ENCODE measurements around the gene MRPL9. TPM values are rescaled to one million over a fixed set of nuclear protein-coding genes. Genes with fewer than 3 reads are reported as not detected.
A peak's percentile ranks its signal among the peaks of the same experiment; 100 is the strongest.

The MRPL9 gene
- total RNA-seq, 1 experiment from 2014 or later: 122 TPM

GRCh38 chr1:151809290-151809984 lies 46.1 kb upstream of the MRPL9 start:
- intact Hi-C loops (cut with micrococcal nuclease; ENCODE audit: unreplicated experiment): no loop called here
- no peak for TF ChIP-seq CTCF (IDR thresholded peaks at IDR 0.05; ENCODE audit: insufficient read depth in 1 of 2, low read depth in 1 of 2, low read length in 1 of 2, severe bottlenecking in 1 of 2, unreplicated experiment in 1 of 2)
- no TSS peak for BruUV-seq (replicated peaks)
- no peaks in the 10 kb centered on the region for H3K4me1 ChIP-seq
- no peaks in the 10 kb centered on the region for H3K36me3 Mint-ChIP-seq (ENCODE audit: insufficient read depth, unreplicated experiment)
- no peak overlapping the region for H3K4me3 ChIP-seq (ENCODE audit: low read depth, low read length)
- H3K9me3 Mint-ChIP-seq (ENCODE audit: unreplicated experiment): no peaks in the 10 kb centered on the region
- no peak for DNase-seq
- H3K4me1 Mint-ChIP-seq (ENCODE audit: low read depth, unreplicated experiment): peaks cover 10% of the 10 kb centered on the region
- ChIA-PET POLR2A (no interaction called here), CTCF (no interaction called here)
- H3K27ac Mint-ChIP-seq (ENCODE audit: unreplicated experiment): peak overlapping the region; percentile 8
- H3K4me3 Mint-ChIP-seq (ENCODE audit: unreplicated experiment): no peak overlapping the region
- H3K27me3 ChIP-seq (replicated peaks; ENCODE audit: control insufficient read depth, insufficient read depth, low read length): no peaks in the 10 kb centered on the region; the same call in none of the 2 replicates
- H3K36me3 ChIP-seq (ENCODE audit: control insufficient read depth, insufficient read depth, low read length): no peaks in the 10 kb centered on the region
- H3K9me3 ChIP-seq: no peaks in the 10 kb centered on the region
- peaks cover 12% of the 10 kb centered on the region for H3K27me3 Mint-ChIP-seq (ENCODE audit: insufficient read depth, unreplicated experiment)

- Mint-ChIP-seq H3K27me3 (ENCODE audit: insufficient read depth, unreplicated experiment) (peaks cover 13% of the 10 kb centered on the region), H3K4me3 (ENCODE audit: unreplicated experiment) (no peak overlapping the region), H3K27ac (ENCODE audit: unreplicated experiment) (peak overlapping the region; percentile 2), H3K9me3 (ENCODE audit: unreplicated experiment) (no peaks in the 10 kb centered on the region), H3K4me1 (ENCODE audit: low read depth, unreplicated experiment) (peaks cover 10% of the 10 kb centered on the region), H3K36me3 (ENCODE audit: insufficient read depth, unreplicated experiment) (no peaks in the 10 kb centered on the region)
- no peaks in the 10 kb centered on the region; the same call in 1 of the 2 replicates for H3K27me3 ChIP-seq (replicated peaks; ENCODE audit: control insufficient read depth, insufficient read depth, low read length)
- no peaks in the 10 kb centered on the region for H3K9me3 ChIP-seq
- DNase-seq: no peak
- intact Hi-C loops (cut with micrococcal nuclease; ENCODE audit: unreplicated experiment): no loop called here
- TF ChIP-seq CTCF (IDR thresholded peaks at IDR 0.05; ENCODE audit: insufficient read depth in 1 of 2, low read depth in 1 of 2, low read length in 1 of 2, severe bottlenecking in 1 of 2, unreplicated experiment in 1 of 2): no peak
- no peaks in the 10 kb centered on the region for H3K4me1 ChIP-seq
- H3K36me3 ChIP-seq (ENCODE audit: control insufficient read depth, insufficient read depth, low read length): no peaks in the 10 kb centered on the region
- ChIA-PET CTCF (no interaction called here), POLR2A (no interaction called here)
- no peak overlapping the region for H3K4me3 ChIP-seq (ENCODE audit: low read depth, low read length)
- no TSS peak for BruUV-seq (replicated peaks)
Measured at GRCh38 chr1:151807766-151808165, 44.5 kb upstream of the MRPL9 start.

GRCh38 chr1:151807131-151807530 lies 43.8 kb upstream of the MRPL9 start:
- no TSS peak for BruUV-seq (replicated peaks)

More at GRCh38 chr1:151807131-151807530, 43.8 kb upstream of the MRPL9 start:
- Histone ChIP-seq H3K4me1 (no peaks in the 10 kb centered on the region), H3K9me3 (no peaks in the 10 kb centered on the region), H3K27me3 (replicated peaks; ENCODE audit: control insufficient read depth, insufficient read depth, low read length) (no peaks in the 10 kb centered on the region; the same call in 1 of the 2 replicates), H3K36me3 (ENCODE audit: control insufficient read depth, insufficient read depth, low read length) (no peaks in the 10 kb centered on the region), H3K4me3 (ENCODE audit: low read depth, low read length) (no peak overlapping the region)
- Mint-ChIP-seq H3K4me1 (ENCODE audit: low read depth, unreplicated experiment) (peaks cover 10% of the 10 kb centered on the region), H3K27ac (ENCODE audit: unreplicated experiment) (no peak overlapping the region), H3K36me3 (ENCODE audit: insufficient read depth, unreplicated experiment) (no peaks in the 10 kb centered on the region), H3K4me3 (ENCODE audit: unreplicated experiment) (no peak overlapping the region), H3K9me3 (ENCODE audit: unreplicated experiment) (no peaks in the 10 kb centered on the region), H3K27me3 (ENCODE audit: insufficient read depth, unreplicated experiment) (peaks cover 9% of the 10 kb centered on the region)
- intact Hi-C loops (cut with micrococcal nuclease; ENCODE audit: unreplicated experiment): no loop called here
- CTCF ChIA-PET: no interaction called here
- TF ChIP-seq CTCF (IDR thresholded peaks at IDR 0.05; ENCODE audit: insufficient read depth in 1 of 2, low read depth in 1 of 2, low read length in 1 of 2, severe bottlenecking in 1 of 2, unreplicated experiment in 1 of 2): no peak
- no peak for DNase-seq
- POLR2A ChIA-PET: no interaction called here

Data from Caco-2 (cell line).